PC-3 (cell line): ENCODE data around the gene USP14. TPM values are rescaled to one million over a fixed set of nuclear protein-coding genes. Genes with fewer than 3 reads are reported as not detected.

Experiments used
- ATAC-seq: fragments of 200-7000 bp; cut with Tn5 transposase; 2 replicates; pipeline ENCODE4 v1.9.1; 2020; ENCODE audit warnings: mild to moderate bottlenecking, moderate library complexity
- BruUV-seq: library from RNA; stranded (reverse); fragments of 400-500 nt; replicated peaks from 2 replicates; lab custom pipeline; 2021; lab: Mats Ljungman, UMichigan
- CTCF ChIA-PET: fragments of 300-600 bp; sonication (Branson Sonifier 250); formaldehyde crosslinking; loops from one replicate; lab custom pipeline; 2022; ENCODE audit warnings: antibody characterized with exemption; lab: Charles Lee
- POLR2A ChIA-PET: fragments of 300-600 bp; sonication (Branson Sonifier 250); formaldehyde crosslinking; loops from one replicate; lab custom pipeline; 2022; ENCODE audit warnings: antibody characterized with exemption; ENCODE audit not compliant: unreplicated experiment; lab: Charles Lee
- DNase-seq: peaks from one replicate; pipeline ENCODE4 v3.0.0-alpha.2; 2015
- H2AFZ ChIP-seq: fragments of 300-600 bp; sonication (generic); 2 replicates; pipeline ENCODE4 v1.6.0; 2016; ENCODE audit warnings: antibody characterized with exemption, low read length
- H3F3A ChIP-seq: fragments of 300-600 bp; sonication (generic); one replicate; pipeline ENCODE4 v1.6.0; 2017; ENCODE audit warnings: antibody characterized with exemption, low read length, control low read depth, mild to moderate bottlenecking; ENCODE audit not compliant: unreplicated experiment
- H3K27ac ChIP-seq: fragments of 300-600 bp; sonication (generic); 2 replicates; pipeline ENCODE4 v1.5.1; 2016; ENCODE audit warnings: mild to moderate bottlenecking, low read length
- H3K27me3 ChIP-seq: fragments of 300-600 bp; sonication (generic); 2 replicates; pipeline ENCODE4 v1.6.1; 2016; ENCODE audit warnings: low read length, mixed read lengths
- H3K36me3 ChIP-seq: fragments of 300-600 bp; sonication (generic); 2 replicates; pipeline ENCODE4 v1.6.1; 2016; ENCODE audit warnings: low read depth, mixed run types, low read length, mixed read lengths
- H3K4me1 ChIP-seq: fragments of 300-600 bp; sonication (generic); 2 replicates; pipeline ENCODE4 v1.5.1; 2016; ENCODE audit warnings: low read length; ENCODE audit not compliant: insufficient read depth
- H3K4me2 ChIP-seq: fragments of 300-600 bp; sonication (generic); 2 replicates; pipeline ENCODE4 v1.6.0; 2016; ENCODE audit warnings: low read length
- H3K4me3 ChIP-seq: fragments of 300-600 bp; sonication (generic); 2 replicates; pipeline ENCODE4 v1.5.1; 2016; ENCODE audit warnings: mild to moderate bottlenecking, low read length, mixed read lengths
- H3K79me2 ChIP-seq: fragments of 300-600 bp; sonication (generic); 2 replicates; pipeline ENCODE4 v1.6.1; 2017; ENCODE audit warnings: low read length, mixed read lengths
- H3K9ac ChIP-seq: fragments of 300-600 bp; sonication (generic); 2 replicates; pipeline ENCODE4 v1.6.0; 2016; ENCODE audit warnings: mild to moderate bottlenecking, low read length
- H3K9me2 ChIP-seq: fragments of 300-600 bp; sonication (generic); replicated peaks from 2 replicates; pipeline ENCODE4 v1.6.1; 2016; ENCODE audit warnings: mixed run types, low read length, mixed read lengths
- H3K9me3 ChIP-seq: fragments of 300-600 bp; sonication (generic); 2 replicates; pipeline ENCODE4 v1.6.1; 2016; ENCODE audit warnings: low read length, mixed read lengths
- H4K20me1 ChIP-seq: fragments of 300-600 bp; sonication (generic); 2 replicates; pipeline ENCODE4 v1.6.1; 2016; ENCODE audit warnings: low read length, mixed read lengths
- EZH2 ChIP-seq: fragments of 300-600 bp; sonication (generic); IDR thresholded peaks from one replicate; pipeline ENCODE4 v1.6.1; 2017; ENCODE audit warnings: antibody characterized with exemption, mild to moderate bottlenecking, low read length; ENCODE audit not compliant: unreplicated experiment
- EZH2phosphoT487 ChIP-seq: fragments of 300-600 bp; sonication (generic); IDR thresholded peaks from 2 replicates; pipeline ENCODE4 v1.6.1; 2018; ENCODE audit warnings: mild to moderate bottlenecking, antibody characterized with exemption, low read length, borderline replicate concordance
- intact Hi-C: fragments of 100-400 bp; cut with micrococcal nuclease; formaldehyde crosslinking; loops from 2 replicates; pipeline ENCODE4 v1.9.0; 2023
- microRNA-seq: library from miRNA; unstranded; fragments of <30 nt; microRNA quantifications from one replicate; pipeline ENCODE4 v1.1.0, GENCODE V29; 2020; ENCODE audit not compliant: unreplicated experiment
- total RNA-seq: library from RNA; depleted of rRNA; stranded (reverse); fragments of >200 nt; gene quantifications from 2 replicates; pipeline ENCODE4 v1.2.3, GENCODE V29; 2014; rRNA removed
- TF ChIP-seq, protein P1 (sequence below): fragments of 300-600 bp; sonication (generic); conservative IDR thresholded peaks from 2 replicates; pipeline ENCODE4 v1.5.1; 2017; ENCODE audit warnings: antibody characterized with exemption, low read depth, mild to moderate bottlenecking, low read length

Gene USP14
- total RNA-seq, 1 experiment from 2014 or later = 30.7 TPM

GRCh38 chr18:260547-260946 is 102.2 kb downstream of the USP14 start:
- no peaks in the 10 kb centered on the region for H3F3A ChIP-seq
- no peak overlapping the region for H3K9ac ChIP-seq
- peaks cover 77% of the 10 kb centered on the region for H3K36me3 ChIP-seq
- no peaks in the 10 kb centered on the region for H4K20me1 ChIP-seq
- DNase-seq (no peak), ATAC-seq (no peak)
- intact Hi-C loops = no loop called here
- no peaks in the 10 kb centered on the region for H3K9me2 ChIP-seq
- no peaks in the 10 kb centered on the region for H3K4me1 ChIP-seq
- H2AFZ ChIP-seq = no peak overlapping the region
- H3K4me3 ChIP-seq = no peak overlapping the region
- BruUV-seq = no TSS peak
- no peak overlapping the region for H3K4me2 ChIP-seq
- no peaks in the 10 kb centered on the region for H3K27me3 ChIP-seq
- peaks cover 8% of the 10 kb centered on the region for H3K79me2 ChIP-seq
- CTCF ChIA-PET = no interaction called here
- TF ChIP-seq, protein P1, sequence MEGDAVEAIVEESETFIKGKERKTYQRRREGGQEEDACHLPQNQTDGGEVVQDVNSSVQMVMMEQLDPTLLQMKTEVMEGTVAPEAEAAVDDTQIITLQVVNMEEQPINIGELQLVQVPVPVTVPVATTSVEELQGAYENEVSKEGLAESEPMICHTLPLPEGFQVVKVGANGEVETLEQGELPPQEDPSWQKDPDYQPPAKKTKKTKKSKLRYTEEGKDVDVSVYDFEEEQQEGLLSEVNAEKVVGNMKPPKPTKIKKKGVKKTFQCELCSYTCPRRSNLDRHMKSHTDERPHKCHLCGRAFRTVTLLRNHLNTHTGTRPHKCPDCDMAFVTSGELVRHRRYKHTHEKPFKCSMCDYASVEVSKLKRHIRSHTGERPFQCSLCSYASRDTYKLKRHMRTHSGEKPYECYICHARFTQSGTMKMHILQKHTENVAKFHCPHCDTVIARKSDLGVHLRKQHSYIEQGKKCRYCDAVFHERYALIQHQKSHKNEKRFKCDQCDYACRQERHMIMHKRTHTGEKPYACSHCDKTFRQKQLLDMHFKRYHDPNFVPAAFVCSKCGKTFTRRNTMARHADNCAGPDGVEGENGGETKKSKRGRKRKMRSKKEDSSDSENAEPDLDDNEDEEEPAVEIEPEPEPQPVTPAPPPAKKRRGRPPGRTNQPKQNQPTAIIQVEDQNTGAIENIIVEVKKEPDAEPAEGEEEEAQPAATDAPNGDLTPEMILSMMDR = no peak
- TF ChIP-seq EZH2phosphoT487 (no peak), EZH2 (no peak)
- H3K27ac ChIP-seq = no peak overlapping the region
- H3K9me3 ChIP-seq = no peaks in the 10 kb centered on the region
- POLR2A ChIA-PET = no interaction called here

- Histone ChIP-seq H3K4me1 (peaks cover 6% of the 10 kb centered on the region), H3K9me2 (no peaks in the 10 kb centered on the region), H3K4me3 (no peak overlapping the region), H3K4me2 (no peak overlapping the region), H3K9me3 (no peaks in the 10 kb centered on the region), H3K36me3 (peaks cover 68% of the 10 kb centered on the region), H3K27ac (no peak overlapping the region), H3K79me2 (peaks cover 18% of the 10 kb centered on the region), H3K27me3 (no peaks in the 10 kb centered on the region), H3F3A (no peaks in the 10 kb centered on the region), H4K20me1 (no peaks in the 10 kb centered on the region), H2AFZ (no peak overlapping the region), H3K9ac (no peak overlapping the region)
- no peak for ATAC-seq
- ChIA-PET POLR2A (no interaction called here), CTCF (no interaction called here)
- TF ChIP-seq EZH2phosphoT487 = no peak
- TF ChIP-seq EZH2 = no peak
- TF ChIP-seq, protein P1 = no peak
- BruUV-seq = no TSS peak
- no peak for DNase-seq
- intact Hi-C loops = no loop called here
These were observed 103.2 kb downstream of the USP14 start for GRCh38 chr18:261398-262073.

Small RNA genes lying within 50 kb of the gene (microRNA-seq; reads per million reads assigned to microRNA genes)
- not detected for gene MIR8078

Other genes starting within 250 kb of the USP14 start
- not detected in 2 replicates for gene TUBB8B, start 108.9 kb upstream of the USP14 start, total RNA-seq
- 29.4 and 43.5 TPM in 2 replicates for gene THOC1, start 109.5 kb downstream of the USP14 start, total RNA-seq